ENCODE measurements around the gene NIPSNAP2.

Gene NIPSNAP2

DNA sequence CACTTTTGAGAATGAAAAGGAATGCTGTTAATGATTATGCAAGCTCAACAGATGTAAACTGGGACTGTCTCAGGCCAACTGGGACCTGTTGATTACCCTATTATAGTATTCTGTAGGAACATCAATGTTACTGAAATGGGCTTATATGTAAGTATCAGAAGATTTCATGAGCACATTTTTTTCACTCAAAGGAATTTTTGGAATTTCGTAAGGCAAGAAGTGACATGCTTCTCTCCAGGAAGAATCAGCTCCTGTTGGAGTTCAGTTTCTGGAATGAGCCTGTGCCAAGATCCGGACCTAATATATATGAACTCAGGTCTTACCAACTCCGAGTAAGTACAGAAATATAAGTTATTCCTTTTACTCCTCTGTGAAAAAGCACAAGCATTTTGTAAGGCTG is 19.2 kb downstream of the NIPSNAP2 start:
- H3K27me3 Mint-ChIP-seq (ENCODE audit: low read depth, poor library complexity) = no peaks in the 10 kb centered on the region
- no peaks in the 10 kb centered on the region for H3K9me3 Mint-ChIP-seq
- no peak overlapping the region for H3K27ac Mint-ChIP-seq
- H3K36me3 Mint-ChIP-seq (ENCODE audit: low read depth) = peaks cover 63% of the 10 kb centered on the region
- TF ChIP-seq, protein P1, sequence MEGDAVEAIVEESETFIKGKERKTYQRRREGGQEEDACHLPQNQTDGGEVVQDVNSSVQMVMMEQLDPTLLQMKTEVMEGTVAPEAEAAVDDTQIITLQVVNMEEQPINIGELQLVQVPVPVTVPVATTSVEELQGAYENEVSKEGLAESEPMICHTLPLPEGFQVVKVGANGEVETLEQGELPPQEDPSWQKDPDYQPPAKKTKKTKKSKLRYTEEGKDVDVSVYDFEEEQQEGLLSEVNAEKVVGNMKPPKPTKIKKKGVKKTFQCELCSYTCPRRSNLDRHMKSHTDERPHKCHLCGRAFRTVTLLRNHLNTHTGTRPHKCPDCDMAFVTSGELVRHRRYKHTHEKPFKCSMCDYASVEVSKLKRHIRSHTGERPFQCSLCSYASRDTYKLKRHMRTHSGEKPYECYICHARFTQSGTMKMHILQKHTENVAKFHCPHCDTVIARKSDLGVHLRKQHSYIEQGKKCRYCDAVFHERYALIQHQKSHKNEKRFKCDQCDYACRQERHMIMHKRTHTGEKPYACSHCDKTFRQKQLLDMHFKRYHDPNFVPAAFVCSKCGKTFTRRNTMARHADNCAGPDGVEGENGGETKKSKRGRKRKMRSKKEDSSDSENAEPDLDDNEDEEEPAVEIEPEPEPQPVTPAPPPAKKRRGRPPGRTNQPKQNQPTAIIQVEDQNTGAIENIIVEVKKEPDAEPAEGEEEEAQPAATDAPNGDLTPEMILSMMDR (IDR thresholded peaks at IDR 0.05) = no peak
- H3K4me1 Mint-ChIP-seq = no peaks in the 10 kb centered on the region
- H3K4me3 Mint-ChIP-seq = no peak overlapping the region
- no peak for DNase-seq

DNA sequence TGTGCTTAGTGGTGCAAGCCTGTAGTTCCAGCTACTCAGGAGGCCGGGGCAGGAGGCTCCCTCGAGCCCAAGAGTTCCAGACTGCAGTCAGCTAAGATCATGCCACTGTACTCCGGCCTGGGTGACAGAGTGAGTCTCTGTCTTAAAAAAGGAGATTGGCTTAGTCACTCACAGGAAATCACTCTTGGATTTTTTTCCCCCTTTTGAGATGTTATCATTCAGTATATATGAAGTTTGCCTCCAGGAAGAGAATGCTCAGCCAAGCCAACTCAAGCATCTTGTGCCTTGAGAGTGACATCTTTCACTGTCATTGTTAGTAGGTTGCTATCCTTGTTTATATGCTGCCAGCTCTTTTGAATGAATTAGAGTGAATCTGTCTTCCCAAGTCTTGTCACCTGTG is 28.0 kb downstream of the NIPSNAP2 start:
- Mint-ChIP-seq H3K4me3 (no peak overlapping the region), H3K4me1 (no peaks in the 10 kb centered on the region), H3K27ac (no peak overlapping the region), H3K9me3 (no peaks in the 10 kb centered on the region), H3K27me3 (ENCODE audit: low read depth, poor library complexity) (no peaks in the 10 kb centered on the region), H3K36me3 (ENCODE audit: low read depth) (peaks cover 67% of the 10 kb centered on the region)
- no peak for DNase-seq
- TF ChIP-seq, protein P1 (IDR thresholded peaks at IDR 0.05) = no peak

DNA sequence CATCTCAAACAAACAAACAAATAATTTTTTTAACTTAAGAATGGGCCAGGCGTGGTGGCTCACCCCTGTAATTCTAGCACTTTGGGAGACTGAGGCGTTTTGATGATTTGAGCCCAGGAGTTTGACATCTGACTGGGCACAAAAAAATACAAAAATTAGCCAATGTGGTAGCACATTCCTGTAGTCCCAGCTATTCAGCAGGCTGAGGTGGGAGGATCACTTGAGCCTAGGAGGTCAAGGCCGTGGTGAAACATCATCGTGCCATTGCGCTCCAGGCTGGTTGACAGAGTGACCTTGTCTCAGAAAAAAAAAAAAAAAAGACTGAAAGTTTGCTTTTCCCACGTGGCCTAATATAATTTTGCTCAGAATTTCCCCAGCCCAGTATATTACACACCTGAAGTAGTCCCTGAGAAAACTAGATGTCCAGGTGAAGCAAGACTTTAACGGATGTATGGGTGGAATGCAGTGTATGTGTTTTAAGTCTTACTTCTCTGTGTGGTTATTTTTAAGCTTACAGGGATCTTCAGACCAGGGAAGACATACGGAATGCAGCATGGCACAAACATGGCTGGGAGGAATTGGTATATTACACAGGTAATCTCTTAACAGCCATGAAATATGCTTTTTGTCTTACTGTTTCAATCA is 32.6 kb downstream of the NIPSNAP2 start:
- Mint-ChIP-seq H3K4me1 (peaks cover 5% of the 10 kb centered on the region), H3K4me3 (no peak overlapping the region), H3K27me3 (ENCODE audit: low read depth, poor library complexity) (no peaks in the 10 kb centered on the region), H3K9me3 (no peaks in the 10 kb centered on the region), H3K36me3 (ENCODE audit: low read depth) (peaks cover 58% of the 10 kb centered on the region), H3K27ac (no peak overlapping the region)
- no peak for DNase-seq
- TF ChIP-seq, protein P1 (IDR thresholded peaks at IDR 0.05) = no peak

DNA sequence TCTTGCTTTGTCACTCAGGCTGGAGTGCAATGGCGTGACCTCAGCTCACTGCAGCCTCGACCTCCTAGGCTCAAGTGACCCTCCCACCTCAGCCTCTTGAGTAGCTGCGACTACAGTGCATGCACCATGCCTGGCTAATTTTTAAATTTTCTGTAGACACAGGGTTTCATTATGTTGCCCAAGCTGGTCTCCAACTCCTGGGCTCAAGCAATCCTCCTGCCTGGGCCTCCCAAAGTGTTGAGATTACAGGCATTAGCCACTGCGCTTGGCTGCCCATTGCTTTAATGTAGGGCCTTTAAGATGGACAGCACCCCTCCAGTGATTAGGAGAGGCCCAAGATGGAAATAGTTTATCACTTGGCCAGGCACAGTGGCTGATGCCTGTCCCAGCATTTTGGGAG is 39.4 kb downstream of the NIPSNAP2 start:
- H3K4me1 Mint-ChIP-seq = peaks cover 32% of the 10 kb centered on the region
- no peaks in the 10 kb centered on the region for H3K9me3 Mint-ChIP-seq
- H3K27me3 Mint-ChIP-seq (ENCODE audit: low read depth, poor library complexity) = no peaks in the 10 kb centered on the region
- TF ChIP-seq, protein P1 (IDR thresholded peaks at IDR 0.05) = no peak
- no peak overlapping the region for H3K27ac Mint-ChIP-seq
- no peak for DNase-seq
- no peak overlapping the region for H3K4me3 Mint-ChIP-seq
- H3K36me3 Mint-ChIP-seq (ENCODE audit: low read depth) = peaks cover 13% of the 10 kb centered on the region

DNA sequence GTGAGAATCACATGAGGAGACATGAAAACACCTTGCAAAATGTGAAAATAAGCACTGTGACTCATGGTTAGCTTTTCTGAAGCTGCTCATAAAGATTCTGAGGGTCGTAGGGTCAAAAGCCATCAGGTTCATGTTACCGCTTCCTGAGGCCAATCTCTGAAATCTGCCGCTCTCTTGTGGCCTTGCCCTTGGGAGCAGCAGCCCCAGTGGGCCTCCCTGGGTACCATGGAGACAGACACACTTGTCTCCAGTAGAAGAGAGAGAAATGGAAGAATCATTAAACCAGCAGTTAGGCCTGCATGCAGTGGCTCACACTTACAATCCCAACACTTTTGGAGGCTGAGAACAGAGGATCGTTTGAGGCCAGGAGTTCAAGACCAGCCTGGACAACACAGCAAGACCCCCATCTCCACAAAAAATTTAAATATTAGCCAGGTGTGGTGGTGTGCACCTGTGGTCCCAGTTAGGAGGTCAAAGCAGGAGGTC is 42.8 kb downstream of the NIPSNAP2 start:
- Mint-ChIP-seq H3K36me3 (ENCODE audit: low read depth) (peaks cover 19% of the 10 kb centered on the region), H3K4me1 (peaks cover 31% of the 10 kb centered on the region), H3K4me3 (peak overlapping the region; percentile 50), H3K27me3 (ENCODE audit: low read depth, poor library complexity) (peaks cover 2% of the 10 kb centered on the region), H3K9me3 (no peaks in the 10 kb centered on the region), H3K27ac (peak overlapping the region; percentile 90)
- TF ChIP-seq, protein P1 (IDR thresholded peaks at IDR 0.05) = no peak
- DNase-seq = peak; percentile 44

DNA sequence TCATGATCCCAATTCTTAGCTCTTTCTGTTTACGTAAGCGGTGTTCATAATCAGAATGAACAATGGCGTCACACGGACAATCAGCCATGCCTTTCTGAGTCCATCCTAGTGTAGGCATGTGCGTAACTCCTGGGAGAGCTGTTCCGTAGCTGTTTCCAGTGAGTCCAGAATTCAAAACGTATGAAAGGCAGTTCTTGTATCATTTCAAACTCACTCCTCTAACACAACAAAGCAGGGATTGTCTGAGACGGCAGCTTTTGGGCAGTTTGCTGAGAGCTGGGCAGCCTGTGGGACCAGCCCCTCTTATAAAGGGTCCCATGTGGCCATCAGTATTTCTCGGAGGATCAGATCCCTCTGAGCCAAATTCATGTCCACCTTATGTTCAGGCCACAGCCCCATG is 43.5 kb downstream of the NIPSNAP2 start:
- Mint-ChIP-seq H3K27ac (peak overlapping the region; percentile 92), H3K27me3 (ENCODE audit: low read depth, poor library complexity) (peaks cover 2% of the 10 kb centered on the region), H3K36me3 (ENCODE audit: low read depth) (peaks cover 21% of the 10 kb centered on the region), H3K9me3 (no peaks in the 10 kb centered on the region), H3K4me3 (no peak overlapping the region), H3K4me1 (peaks cover 31% of the 10 kb centered on the region)
- DNase-seq = no peak
- TF ChIP-seq, protein P1 (IDR thresholded peaks at IDR 0.05) = no peak

Measured in nephron progenitor cell (in vitro differentiated cells).